Activated B cell treated with CpG ODN at 0.5 μM for 24 hours (primary cell): ENCODE measurements around the gene OBSCN. TPM values are rescaled to one million over a fixed set of nuclear protein-coding genes. Genes with fewer than 3 reads are reported as not detected.

ENCODE experiments used
- ATAC-seq: fragments of 200-7000 bp; cut with Tn5 transposase; one replicate; pipeline ENCODE4 v1.10.0; 2021; ENCODE audit warnings: low read depth, mild to moderate bottlenecking, moderate library complexity
- CTCF ChIA-PET: fragments of 350-600 bp; sonication (Branson Sonifier 250); formaldehyde crosslinking; loops from one replicate; lab custom pipeline; 2021; ENCODE audit warnings: antibody characterized with exemption; lab: Charles Lee
- POLR2A ChIA-PET: fragments of 350-600 bp; sonication (Branson Sonifier 250); formaldehyde crosslinking; loops from one replicate; lab custom pipeline; 2021; ENCODE audit warnings: antibody characterized with exemption; lab: Charles Lee
- DNase-seq: peaks from one replicate; pipeline ENCODE4 v3.0.0; 2022
- H3K27ac Mint-ChIP-seq: one replicate; pipeline ENCODE4 v1.8.0; 2020; ENCODE audit warnings: mixed read lengths
- H3K27me3 Mint-ChIP-seq: one replicate; pipeline ENCODE4 v1.8.0; 2021; ENCODE audit warnings: mixed read lengths
- H3K36me3 Mint-ChIP-seq: one replicate; pipeline ENCODE4 v1.8.0; 2021; ENCODE audit warnings: low read depth, mixed read lengths
- H3K4me1 Mint-ChIP-seq: one replicate; pipeline ENCODE4 v1.8.0; 2021; ENCODE audit warnings: mixed read lengths
- H3K4me3 Mint-ChIP-seq: one replicate; pipeline ENCODE4 v1.8.0; 2020; ENCODE audit warnings: mild to moderate bottlenecking, mixed read lengths
- H3K9me3 Mint-ChIP-seq: one replicate; pipeline ENCODE4 v1.8.0; 2020; ENCODE audit warnings: mixed read lengths
- CTCF ChIP-seq: fragments of 200-600 bp; IDR thresholded peaks from one replicate; pipeline ENCODE4 v1.8.0; 2022; ENCODE audit warnings: antibody characterized with exemption, mild to moderate bottlenecking
- intact Hi-C: fragments of 100-400 bp; cut with micrococcal nuclease; formaldehyde crosslinking; loops from one replicate; pipeline ENCODE4 v1.15.1; 2024
- total RNA-seq: library from RNA; stranded (reverse); gene quantifications from 2 replicates; pipeline ENCODE4 v1.2.3, GENCODE V29; 2022

Gene OBSCN
- total RNA-seq, 1 donor from 2014 or later: 19.8 TPM

GRCh38 chr1:228420968-228421826, 213.4 kb downstream of the OBSCN start:
- H3K4me1 Mint-ChIP-seq: peaks cover 10% of the 10 kb centered on the region
- DNase-seq: no peak
- no peak for ATAC-seq
- H3K27me3 Mint-ChIP-seq: peaks cover 42% of the 10 kb centered on the region
- ChIA-PET CTCF (no interaction called here), POLR2A (no interaction called here)
- no peaks in the 10 kb centered on the region for H3K9me3 Mint-ChIP-seq
- intact Hi-C loops: no loop called here
- TF ChIP-seq CTCF: no peak
- H3K36me3 Mint-ChIP-seq: no peaks in the 10 kb centered on the region
- no peak overlapping the region for H3K4me3 Mint-ChIP-seq
- no peak overlapping the region for H3K27ac Mint-ChIP-seq

DNA sequence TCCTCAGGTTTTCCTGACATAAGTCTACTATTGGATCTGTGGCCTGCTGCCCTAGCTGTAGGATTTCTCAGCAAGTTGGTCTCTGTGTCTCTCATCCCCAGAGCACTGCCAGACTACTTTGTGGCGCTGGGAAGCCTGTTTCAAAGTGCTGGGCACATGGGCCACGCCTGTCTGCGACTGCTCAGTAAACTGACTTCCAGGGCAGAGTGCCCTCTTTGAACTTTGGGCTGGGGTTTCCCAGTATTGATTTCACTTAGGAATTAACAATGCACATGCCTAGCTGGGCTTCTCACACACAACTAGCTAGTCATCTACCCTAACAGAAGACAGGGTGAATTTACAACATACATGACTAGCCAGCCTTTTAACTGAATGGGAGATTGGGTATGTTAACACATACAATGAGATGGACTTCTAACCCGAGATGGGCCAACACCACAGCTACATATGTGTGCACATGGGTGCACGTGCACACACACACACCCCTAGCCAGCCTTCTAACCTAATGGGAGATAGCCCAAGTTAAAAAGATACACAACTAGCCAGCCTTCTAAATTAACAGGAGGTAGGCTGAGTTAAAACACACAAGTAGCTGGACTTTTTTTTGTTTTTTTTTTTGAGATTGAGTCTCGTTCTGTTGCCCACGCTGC, 215.7 kb downstream of the OBSCN start:
- H3K36me3 Mint-ChIP-seq: no peaks in the 10 kb centered on the region
- peaks cover 33% of the 10 kb centered on the region for H3K27me3 Mint-ChIP-seq
- POLR2A ChIA-PET: no interaction called here
- no peak overlapping the region for H3K4me3 Mint-ChIP-seq
- no peak for ATAC-seq
- TF ChIP-seq CTCF: no peak
- H3K4me1 Mint-ChIP-seq: no peaks in the 10 kb centered on the region
- no peak for DNase-seq
- CTCF ChIA-PET: interaction anchor here (0.6 kb wide), 1 partner anchor 611 kb away, joined by 3 read pairs; no protein-coding TSS in a partner anchor
- no peaks in the 10 kb centered on the region for H3K9me3 Mint-ChIP-seq
- no peak overlapping the region for H3K27ac Mint-ChIP-seq
- intact Hi-C loops: no loop called here

DNA sequence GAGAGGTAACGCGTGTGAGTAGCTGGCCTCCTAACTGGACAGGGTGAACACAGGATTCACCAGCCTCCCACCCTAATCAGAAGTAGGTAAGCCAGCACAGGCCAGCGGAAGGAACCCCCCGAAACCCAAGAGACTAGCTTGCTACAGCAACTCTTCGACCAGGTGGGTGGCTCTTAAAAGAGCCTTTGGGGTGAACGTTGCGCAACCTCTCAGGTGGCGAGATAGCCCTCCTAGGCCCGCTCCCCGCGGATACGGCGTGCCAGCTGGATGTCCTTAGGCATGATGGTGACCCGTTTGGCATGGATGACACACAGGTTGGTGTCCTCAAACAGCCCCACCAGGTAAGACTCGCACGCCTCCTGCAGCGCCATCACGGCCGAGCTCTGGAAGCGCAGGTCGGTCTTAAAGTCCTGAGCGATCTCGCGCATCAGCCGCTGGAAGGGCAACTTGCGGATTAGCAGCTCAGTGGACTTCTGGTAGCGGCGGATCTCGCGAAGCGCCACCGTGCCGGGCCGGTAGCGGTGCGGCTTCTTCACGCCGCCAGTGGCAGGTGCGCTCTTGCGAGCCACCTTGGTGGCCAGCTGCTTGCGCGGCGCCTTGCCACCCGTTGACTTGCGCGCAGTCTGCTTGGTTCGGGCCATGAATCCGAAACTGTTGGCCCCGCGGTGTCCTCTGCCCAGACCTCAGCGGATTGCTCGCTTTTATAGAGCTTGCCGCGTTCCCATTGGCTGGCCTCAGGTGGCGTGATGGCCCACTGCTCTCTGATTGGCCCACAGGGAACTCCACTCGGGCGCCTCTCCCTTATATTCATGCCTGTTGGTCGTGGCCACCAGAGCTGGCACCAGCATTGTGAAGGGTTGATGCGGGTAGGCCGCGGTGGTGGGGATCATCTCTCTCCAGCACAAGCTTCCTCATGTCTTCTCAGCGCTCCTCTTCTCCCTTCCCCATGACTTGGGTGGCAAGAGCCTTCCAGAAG, 217.1 kb downstream of the OBSCN start:
- intact Hi-C loops: no loop called here
- ATAC-seq (no peak), DNase-seq (no peak)
- no peak for TF ChIP-seq CTCF
- Mint-ChIP-seq H3K27ac (no peak overlapping the region), H3K9me3 (no peaks in the 10 kb centered on the region), H3K4me1 (no peaks in the 10 kb centered on the region), H3K27me3 (peaks cover 38% of the 10 kb centered on the region), H3K36me3 (no peaks in the 10 kb centered on the region), H3K4me3 (no peak overlapping the region)
- ChIA-PET POLR2A (interaction anchor here (1.0 kb wide), 1 partner anchor 15 kb away, joined by 4 read pairs; no protein-coding TSS in a partner anchor), CTCF (no interaction called here)

DNA sequence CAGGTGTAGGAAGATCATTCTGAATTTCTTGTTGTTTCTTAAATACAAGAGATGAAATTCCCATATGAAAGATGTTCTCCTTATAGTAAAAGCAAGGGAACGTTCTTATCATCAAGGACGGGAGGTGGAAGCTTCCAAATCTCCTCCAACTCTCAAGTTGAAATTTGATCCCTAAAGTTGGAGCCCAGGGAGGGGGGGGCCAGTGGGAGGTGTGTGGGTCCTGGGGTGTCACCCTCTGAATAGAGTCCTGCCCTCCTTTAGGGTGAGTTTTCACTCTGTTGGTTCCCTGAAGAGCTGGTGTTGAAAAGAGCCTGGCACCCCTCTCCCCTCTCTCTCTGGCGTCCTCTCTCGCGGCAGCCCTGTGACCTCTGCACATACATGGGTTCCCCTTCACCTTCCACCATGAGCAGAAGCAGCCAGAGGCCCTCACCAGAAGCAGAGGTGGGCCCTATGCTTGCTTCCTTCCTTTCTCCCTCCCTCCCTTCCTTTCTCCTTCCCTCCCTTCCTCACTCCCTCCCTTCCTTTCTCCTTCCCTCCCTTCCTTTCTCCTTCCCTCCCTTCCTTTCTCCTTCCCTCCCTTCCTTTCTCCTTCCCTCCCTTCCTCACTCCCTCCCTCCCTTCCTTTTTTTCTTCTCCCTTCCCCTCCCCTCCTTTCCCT, 218.8 kb downstream of the OBSCN start:
- H3K4me3 Mint-ChIP-seq: no peak overlapping the region
- no peaks in the 10 kb centered on the region for H3K4me1 Mint-ChIP-seq
- intact Hi-C loops: no loop called here
- ATAC-seq (no peak), DNase-seq (no peak)
- CTCF ChIA-PET: no interaction called here
- POLR2A ChIA-PET: no interaction called here
- no peak overlapping the region for H3K27ac Mint-ChIP-seq
- H3K9me3 Mint-ChIP-seq: no peaks in the 10 kb centered on the region
- peaks cover 37% of the 10 kb centered on the region for H3K27me3 Mint-ChIP-seq
- TF ChIP-seq CTCF: no peak
- H3K36me3 Mint-ChIP-seq: no peaks in the 10 kb centered on the region
